K562 (cell line): ENCODE results near the gene GMDS.

ENCODE experiments used
- CTCF ChIP-seq, 3 experiments: IDR thresholded peaks in 2 of 3; conservative IDR thresholded peaks in 1 of 3; 2 replicates each; pipeline ENCODE4 v1.5.1; 2011 to 2012; ENCODE audit warnings: low read length in 3 of 3, mild to moderate bottlenecking in 3 of 3, control low read depth in 2 of 3, improper control_type of control experiment in 1 of 3, inconsistent platforms in 1 of 3, low read depth in 1 of 3, mixed read lengths in 1 of 3, moderate library complexity in 1 of 3; ENCODE audit not compliant: insufficient read depth in 2 of 3
- KDM5B ChIP-seq: fragments of 200-600 bp; sonication (generic); IDR thresholded peaks from 2 replicates; pipeline ENCODE4 v1.6.1; 2012; ENCODE audit warnings: low read depth, mild to moderate bottlenecking, moderate library complexity, low read length, control low read depth, inconsistent platforms; ENCODE audit not compliant: insufficient replicate concordance
- NCOR1 ChIP-seq: fragments of 450-650 bp; IDR thresholded peaks from 2 replicates; pipeline ENCODE4 v1.6.1; 2016; ENCODE audit warnings: mild to moderate bottlenecking, moderate library complexity
- ZNF184 ChIP-seq: sonication (generic); formaldehyde crosslinking; IDR thresholded peaks from 2 replicates; pipeline ENCODE4 v1.5.0; 2020; ENCODE audit warnings: missing genetic modification reagents

- TF ChIP-seq CTCF (IDR thresholded peaks at IDR 0.05 in 2 of 3, conservative IDR thresholded peaks at IDR 0.05 in 1 of 3; ENCODE audit: insufficient read depth in 2 of 3, low read depth in 1 of 3, low read length in 3 of 3) (no peak), KDM5B (no peak), ZNF184 (CRISPR knock-in tag) (no peak), NCOR1 (no peak)
Observed at GRCh38 chr6:1705630-1706029, 539.8 kb downstream of the GMDS start.
